GM21381 (cell line): ENCODE measurements around the gene A2M.

Source experiments
- ATAC-seq: cut with Tn5 transposase; IDR thresholded peaks from one replicate; pipeline ENCODE4 v1.9.1; 2021; ENCODE audit warnings: mild to moderate bottlenecking, moderate library complexity; ENCODE audit not compliant: unreplicated experiment

The A2M gene

GRCh38 chr12:9040484-9041186 is 75.1 kb downstream of the A2M start:
- ATAC-seq, result no peak

DNA sequence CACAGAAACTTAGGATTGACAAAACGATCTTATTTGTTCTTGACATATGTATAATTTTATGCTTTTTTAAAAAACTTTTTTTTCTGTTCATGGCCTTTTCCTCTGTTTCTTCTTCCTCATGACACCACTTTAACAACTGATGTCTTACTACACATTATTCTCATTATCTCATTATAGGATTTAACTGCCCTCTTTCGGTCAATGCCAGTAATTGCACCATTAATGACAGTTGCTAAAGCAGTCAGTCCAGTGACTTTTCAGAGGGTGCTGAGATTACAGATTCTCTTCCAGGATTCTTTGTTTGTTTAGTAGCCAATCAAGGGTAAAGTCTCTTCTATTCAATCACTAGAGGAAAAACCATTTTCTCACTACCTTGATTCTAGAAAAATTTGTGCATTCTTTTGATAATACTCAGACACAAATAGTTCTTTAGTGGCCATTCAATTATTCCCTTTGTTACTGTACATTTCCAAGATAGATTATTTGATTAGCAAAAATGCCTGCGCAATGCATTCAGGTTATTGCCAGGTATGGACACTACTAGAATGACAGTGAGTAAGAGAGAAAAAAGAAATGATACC is 76.2 kb downstream of the A2M start:
- no peak for ATAC-seq

DNA sequence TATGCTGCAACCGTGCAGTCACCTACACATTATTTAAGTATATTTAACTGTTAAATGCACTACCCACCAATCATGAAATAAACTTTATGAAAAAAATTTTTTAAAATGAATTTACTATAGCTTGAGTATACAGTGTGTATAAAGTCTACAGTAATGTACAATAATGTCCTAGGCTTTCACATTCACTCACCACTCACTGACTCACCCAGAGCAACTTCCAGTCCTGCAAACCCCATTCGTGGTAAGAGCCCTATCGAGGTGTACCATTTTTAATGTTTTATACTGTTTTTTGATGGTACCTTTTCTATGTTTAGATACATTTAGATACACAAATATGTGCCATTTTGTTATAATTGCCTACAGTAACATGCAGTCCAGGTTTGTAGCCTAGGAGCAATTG is 78.3 kb downstream of the A2M start:
- no peak for ATAC-seq

DNA sequence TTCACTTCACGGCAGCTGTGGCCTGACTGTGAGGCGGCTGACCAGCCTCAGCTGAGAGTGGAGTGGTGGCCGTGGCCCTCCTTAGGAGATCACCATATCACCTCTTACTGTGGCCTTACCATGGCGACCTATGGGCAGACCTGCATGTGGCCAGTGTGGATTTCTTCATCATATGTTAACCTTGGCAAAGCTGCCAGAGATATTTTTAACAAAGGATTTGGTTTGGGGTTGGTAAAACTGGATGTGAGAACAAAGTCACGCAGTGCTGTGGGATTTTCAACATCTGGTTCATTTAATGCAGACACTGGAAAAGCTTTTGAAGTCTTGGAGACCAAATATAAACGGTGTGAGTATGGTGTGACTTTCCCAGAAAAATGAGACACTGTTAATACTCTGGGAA is 79.5 kb downstream of the A2M start:
- ATAC-seq, result no peak

DNA sequence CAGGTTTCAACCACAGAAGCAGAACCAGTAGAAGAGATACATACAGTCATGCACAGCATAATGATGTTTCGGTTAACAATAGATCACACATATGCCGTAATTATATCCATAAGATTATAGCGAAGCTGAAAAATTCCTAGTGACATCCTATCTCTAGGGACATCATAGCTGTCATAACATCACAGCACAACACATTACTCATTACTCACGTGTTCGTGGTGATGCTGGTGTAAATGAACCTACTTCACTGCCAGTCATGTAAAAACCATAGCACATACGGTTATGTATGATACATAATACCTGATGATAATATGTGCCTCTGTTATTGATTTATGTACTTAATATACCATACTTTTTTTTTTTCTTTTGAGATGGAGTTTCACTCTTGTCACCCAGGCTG is 81.6 kb downstream of the A2M start:
- no peak for ATAC-seq

DNA sequence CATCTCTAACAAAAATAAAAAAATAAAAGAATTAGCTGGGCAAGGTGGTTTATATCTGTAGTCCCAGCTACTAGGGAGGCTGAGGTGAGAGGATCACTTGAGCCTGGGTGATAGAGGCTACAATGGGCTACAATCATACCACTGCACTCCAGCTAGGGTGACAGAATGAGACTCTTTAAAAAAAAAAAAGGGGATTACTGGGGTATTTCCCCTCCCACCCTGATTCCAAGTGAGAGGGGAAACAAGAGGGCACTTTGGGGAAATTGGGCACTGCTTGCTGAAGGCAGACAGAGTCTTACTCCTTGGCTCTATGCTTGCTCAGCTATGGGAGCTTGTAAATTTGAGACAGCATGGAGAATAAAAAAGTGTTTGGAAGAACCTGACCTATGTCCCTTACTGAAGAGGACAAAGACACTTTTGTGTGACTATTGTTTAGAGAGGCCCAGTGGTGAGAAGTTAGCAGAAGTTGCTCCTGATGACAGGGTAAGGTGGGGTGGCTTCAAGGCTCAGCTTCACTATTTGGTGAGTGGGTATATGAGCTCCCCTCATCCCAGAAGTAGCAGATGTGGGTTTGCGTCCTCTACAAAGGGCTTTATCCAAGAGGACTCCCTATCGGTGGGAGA is 82.3 kb downstream of the A2M start:
- no peak for ATAC-seq

DNA sequence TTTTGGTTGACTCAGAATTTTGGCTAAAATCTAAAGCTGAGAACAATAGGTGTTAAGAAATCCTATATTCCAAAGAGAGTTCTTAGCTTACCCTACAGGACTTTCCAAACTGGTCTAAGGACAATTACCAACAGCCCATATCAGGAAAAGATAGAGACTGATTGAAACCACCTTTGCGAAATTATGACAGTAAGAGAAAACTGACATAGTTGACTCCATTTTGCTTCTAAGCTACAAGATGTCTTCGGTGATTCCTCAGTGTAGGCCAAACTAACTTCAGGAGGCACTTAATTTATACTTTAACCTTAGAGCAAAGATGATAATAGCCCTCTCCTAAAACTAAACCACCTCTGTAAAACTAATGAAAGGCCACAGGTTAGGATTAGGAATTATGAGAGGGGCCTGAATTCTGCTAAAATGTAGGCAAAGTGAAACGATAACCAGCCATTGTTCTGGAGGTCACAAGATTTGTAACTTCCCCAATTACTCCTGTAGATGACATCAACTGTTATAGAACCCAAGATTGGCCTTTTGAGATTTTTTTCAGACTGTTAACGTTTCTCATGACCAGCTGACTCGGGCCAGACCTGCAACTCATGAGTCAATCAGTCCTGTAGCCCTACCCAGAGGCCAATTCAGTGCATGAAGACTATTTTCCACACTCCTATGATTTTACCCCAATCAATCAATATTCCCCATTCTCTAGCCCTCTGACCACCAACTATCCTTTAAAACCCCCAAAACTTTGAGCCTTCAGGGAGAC is 83.3 kb downstream of the A2M start:
- no peak for ATAC-seq

DNA sequence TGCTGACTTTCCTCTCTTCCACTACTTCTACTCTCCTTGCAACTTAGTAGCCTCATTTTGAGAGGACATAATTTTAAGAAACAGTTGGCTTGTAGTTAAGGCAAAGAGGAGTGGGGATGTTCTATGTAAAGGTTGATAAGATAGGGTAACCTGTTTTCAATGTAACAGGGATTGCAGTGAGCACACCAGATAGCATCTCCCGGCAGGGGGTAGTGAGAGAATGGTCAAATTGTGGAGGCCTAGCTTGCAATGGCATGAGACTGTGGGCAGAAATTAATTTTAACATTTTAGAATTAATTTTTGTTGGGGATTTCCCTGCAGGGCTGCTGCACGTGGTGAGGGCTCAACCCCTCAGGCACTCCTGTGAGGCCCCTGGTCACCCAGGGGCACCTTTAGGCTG is 84.9 kb downstream of the A2M start:
- no peak for ATAC-seq

DNA sequence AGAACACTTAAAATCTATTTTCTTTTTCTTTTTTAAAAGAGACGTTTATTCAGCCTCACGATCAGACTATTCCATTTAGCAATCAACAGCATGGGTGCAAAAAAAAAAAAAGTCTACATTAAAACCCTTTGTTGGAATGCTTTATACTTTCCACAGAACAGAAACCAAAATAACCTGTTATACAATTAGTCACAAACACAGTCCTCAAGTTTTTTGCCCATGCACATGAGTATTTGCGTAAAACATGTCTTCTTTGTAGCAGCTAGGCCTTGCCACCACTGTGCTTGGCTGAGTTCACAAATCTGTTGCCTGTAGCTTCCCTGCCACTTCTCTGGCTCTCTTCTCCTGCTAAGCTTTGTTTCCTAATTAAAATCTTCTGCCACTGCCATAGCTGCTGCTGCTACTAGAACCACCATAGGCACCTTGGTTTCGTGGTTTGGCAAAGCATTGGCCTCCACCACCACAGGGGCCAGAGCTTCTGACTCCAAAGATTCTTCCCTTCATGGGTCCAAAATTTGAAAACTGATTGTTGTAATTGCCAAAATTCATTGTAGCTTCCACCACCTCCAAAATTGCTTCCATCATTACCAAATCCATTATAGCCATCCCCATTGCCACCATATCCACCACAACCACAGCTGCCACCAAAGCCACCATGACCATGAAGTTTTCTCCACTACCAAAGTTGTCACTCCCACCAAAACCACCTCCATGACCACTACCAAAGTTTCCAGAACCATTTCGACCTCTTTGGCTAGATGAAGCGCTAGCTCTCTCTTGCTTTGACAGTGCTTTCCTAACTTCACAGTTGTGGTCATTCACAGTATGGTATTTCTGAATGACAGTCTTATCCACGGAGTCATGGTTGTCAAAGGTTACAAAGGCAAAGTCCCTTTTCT is 88.3 kb downstream of the A2M start:
- ATAC-seq, result no peak

- no peak for ATAC-seq
Measured at GRCh38 chr12:9024512-9024911, 91.2 kb downstream of the A2M start.

DNA sequence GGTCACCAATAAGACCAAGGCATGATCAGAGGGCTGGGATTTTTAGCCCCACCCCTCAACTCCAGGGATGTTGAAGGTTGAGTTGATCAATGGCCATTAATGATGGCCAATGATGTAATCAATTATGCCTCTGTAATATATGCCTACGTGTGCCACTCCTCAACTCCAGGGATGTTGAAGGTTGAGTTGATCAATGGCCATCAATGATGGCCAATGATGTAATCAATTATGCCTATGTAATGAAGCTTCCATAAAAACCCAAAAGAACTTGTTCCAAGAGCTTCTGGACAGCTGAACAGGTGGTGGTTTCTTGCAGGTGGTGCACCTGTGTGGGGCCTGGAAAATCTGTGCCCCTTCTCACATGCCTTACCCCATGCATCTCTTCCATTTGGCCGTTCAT is 93.1 kb downstream of the A2M start:
- ATAC-seq, result no peak
